Embryonic facial prominence (tissue), 1 donor: Measurements from ENCODE around the gene KCNA2.

ENCODE experiments used
- DNase-seq: peaks from one replicate; pipeline ENCODE4 v3.0.0-alpha.2; 2016; ENCODE audit errors: extremely low spot score

KCNA2 gene

GRCh38 chr1:110566836-110567235, 39.3 kb downstream of the KCNA2 start:
- no peak for DNase-seq

- DNase-seq = no peak
Measured at GRCh38 chr1:110565565-110565964, 40.6 kb downstream of the KCNA2 start.

- DNase-seq = no peak
Measured at GRCh38 chr1:110563089-110563488, 43.1 kb downstream of the KCNA2 start.

GRCh38 chr1:110561596-110561995, 44.6 kb downstream of the KCNA2 start:
- DNase-seq = no peak

GRCh38 chr1:110559157-110559556, 47.0 kb downstream of the KCNA2 start:
- DNase-seq = no peak

GRCh38 chr1:110557481-110557880, 48.7 kb downstream of the KCNA2 start:
- DNase-seq = no peak

- DNase-seq = no peak
Measured at GRCh38 chr1:110556471-110556807, 49.7 kb downstream of the KCNA2 start.

- no peak for DNase-seq
Measured at GRCh38 chr1:110555807-110556470, 50.2 kb downstream of the KCNA2 start.

- no peak for DNase-seq
Measured at GRCh38 chr1:110554871-110555801, 51.0 kb downstream of the KCNA2 start.

GRCh38 chr1:110551278-110551809, 54.8 kb downstream of the KCNA2 start:
- no peak for DNase-seq

- DNase-seq = no peak
Measured at GRCh38 chr1:110549831-110550230, 56.3 kb downstream of the KCNA2 start.

GRCh38 chr1:110548381-110548780, 57.8 kb downstream of the KCNA2 start:
- no peak for DNase-seq

GRCh38 chr1:110547017-110547416, 59.1 kb downstream of the KCNA2 start:
- DNase-seq = no peak

- no peak for DNase-seq
Measured at GRCh38 chr1:110545492-110545891, 60.7 kb downstream of the KCNA2 start.

- DNase-seq = no peak
Measured at GRCh38 chr1:110544753-110545152, 61.4 kb downstream of the KCNA2 start.
